Liver (tissue), 3 donors: ENCODE data around the gene XYLB.

Experiments
- ATF3 ChIP-seq: IDR thresholded peaks from 2 replicates; pipeline ENCODE4 v1.6.1; 2016; ENCODE audit warnings: antibody characterized with exemption
- EGR1 ChIP-seq, 2 donors: IDR thresholded peaks; 2 replicates each; pipeline ENCODE4 v1.6.1; 2016 to 2018; ENCODE audit warnings: antibody characterized with exemption in 2 of 2, low read depth in 2 of 2
- GABPA ChIP-seq, 2 donors: IDR thresholded peaks in 1 of 2; conservative IDR thresholded peaks in 1 of 2; 2 replicates each; pipeline ENCODE4 v1.6.1; 2016; ENCODE audit warnings: antibody characterized with exemption in 2 of 2, mild to moderate bottlenecking in 1 of 2, moderate library complexity in 1 of 2
- HNF4G ChIP-seq: IDR thresholded peaks from 2 replicates; pipeline ENCODE4 v1.6.1; 2016; ENCODE audit warnings: antibody characterized with exemption
- JUND ChIP-seq, 2 donors: IDR thresholded peaks; 2 replicates each; pipeline ENCODE4 v1.6.1; 2016; ENCODE audit warnings: antibody characterized with exemption in 2 of 2
- NR2F2 ChIP-seq: IDR thresholded peaks from 2 replicates; pipeline ENCODE4 v1.6.1; 2016; ENCODE audit warnings: antibody characterized with exemption
- RAD21 ChIP-seq, 2 donors: IDR thresholded peaks; 2 replicates each; pipeline ENCODE4 v1.6.1; 2016; ENCODE audit warnings: antibody characterized with exemption in 2 of 2, mild to moderate bottlenecking in 2 of 2
- SP1 ChIP-seq: IDR thresholded peaks from 2 replicates; pipeline ENCODE4 v1.6.1; 2018; ENCODE audit warnings: antibody characterized with exemption, mild to moderate bottlenecking
- TAF1 ChIP-seq: conservative IDR thresholded peaks from 2 replicates; pipeline ENCODE4 v1.6.1; 2016; ENCODE audit warnings: antibody characterized with exemption, mild to moderate bottlenecking
- YY1 ChIP-seq: IDR thresholded peaks from 2 replicates; pipeline ENCODE4 v1.6.1; 2016; ENCODE audit warnings: antibody characterized with exemption, mild to moderate bottlenecking
- TF ChIP-seq, protein P1 (sequence below): fragments of 150-350 bp; IDR thresholded peaks from 2 replicates; pipeline ENCODE4 v1.5.1; 2017; ENCODE audit warnings: improper control_type of control experiment, low read depth, low read length; ENCODE audit not compliant: missing input control
- TF ChIP-seq, protein P2 (sequence below): IDR thresholded peaks from 2 replicates; pipeline ENCODE4 v1.6.1; 2016; ENCODE audit warnings: antibody characterized with exemption
- TF ChIP-seq, protein P3 (sequence below): IDR thresholded peaks from 2 replicates; pipeline ENCODE4 v1.6.1; 2016; ENCODE audit warnings: antibody characterized with exemption, mild to moderate bottlenecking
- TF ChIP-seq, protein P4 (sequence below): IDR thresholded peaks from 2 replicates; pipeline ENCODE4 v1.6.1; 2016; ENCODE audit warnings: antibody characterized with exemption
- donor health status: healthy.
- donor health status: healthy.

DNA sequence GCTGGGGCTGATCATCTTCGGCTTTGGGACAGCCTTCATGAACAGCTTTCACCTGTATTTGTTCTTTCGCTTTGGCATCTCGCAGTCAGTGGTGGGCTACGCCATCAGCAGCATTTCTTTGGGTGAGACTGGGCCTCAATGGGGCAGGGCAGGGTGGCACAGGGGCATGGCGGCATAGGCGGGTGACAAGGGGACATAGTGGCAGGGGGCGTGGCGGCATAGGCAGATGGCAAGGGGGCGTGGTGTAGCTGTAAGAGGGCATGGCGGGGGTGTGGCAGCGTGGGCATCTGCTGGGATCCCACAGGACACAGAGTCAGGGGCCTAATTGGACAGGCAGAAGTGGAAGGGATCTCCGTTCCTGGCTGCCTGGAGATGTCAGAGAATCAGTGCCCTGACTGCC is 39.0 kb upstream of the XYLB start:
- TF ChIP-seq, protein P1, sequence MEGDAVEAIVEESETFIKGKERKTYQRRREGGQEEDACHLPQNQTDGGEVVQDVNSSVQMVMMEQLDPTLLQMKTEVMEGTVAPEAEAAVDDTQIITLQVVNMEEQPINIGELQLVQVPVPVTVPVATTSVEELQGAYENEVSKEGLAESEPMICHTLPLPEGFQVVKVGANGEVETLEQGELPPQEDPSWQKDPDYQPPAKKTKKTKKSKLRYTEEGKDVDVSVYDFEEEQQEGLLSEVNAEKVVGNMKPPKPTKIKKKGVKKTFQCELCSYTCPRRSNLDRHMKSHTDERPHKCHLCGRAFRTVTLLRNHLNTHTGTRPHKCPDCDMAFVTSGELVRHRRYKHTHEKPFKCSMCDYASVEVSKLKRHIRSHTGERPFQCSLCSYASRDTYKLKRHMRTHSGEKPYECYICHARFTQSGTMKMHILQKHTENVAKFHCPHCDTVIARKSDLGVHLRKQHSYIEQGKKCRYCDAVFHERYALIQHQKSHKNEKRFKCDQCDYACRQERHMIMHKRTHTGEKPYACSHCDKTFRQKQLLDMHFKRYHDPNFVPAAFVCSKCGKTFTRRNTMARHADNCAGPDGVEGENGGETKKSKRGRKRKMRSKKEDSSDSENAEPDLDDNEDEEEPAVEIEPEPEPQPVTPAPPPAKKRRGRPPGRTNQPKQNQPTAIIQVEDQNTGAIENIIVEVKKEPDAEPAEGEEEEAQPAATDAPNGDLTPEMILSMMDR: no peak
- TF ChIP-seq ATF3 (no peak), SP1 (no peak), EGR1 (IDR thresholded peaks at IDR 0.05; ENCODE audit: low read depth in 2 of 2) (no peak), RAD21 (IDR thresholded peaks at IDR 0.05) (no peak), GABPA (IDR thresholded peaks at IDR 0.05 in 1 of 2, conservative IDR thresholded peaks at IDR 0.05 in 1 of 2) (no peak), YY1 (no peak), NR2F2 (no peak), TAF1 (no peak), HNF4G (no peak), JUND (IDR thresholded peaks at IDR 0.05) (no peak)
- TF ChIP-seq, protein P2, sequence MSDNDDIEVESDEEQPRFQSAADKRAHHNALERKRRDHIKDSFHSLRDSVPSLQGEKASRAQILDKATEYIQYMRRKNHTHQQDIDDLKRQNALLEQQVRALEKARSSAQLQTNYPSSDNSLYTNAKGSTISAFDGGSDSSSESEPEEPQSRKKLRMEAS: no peak
- TF ChIP-seq, protein P3, sequence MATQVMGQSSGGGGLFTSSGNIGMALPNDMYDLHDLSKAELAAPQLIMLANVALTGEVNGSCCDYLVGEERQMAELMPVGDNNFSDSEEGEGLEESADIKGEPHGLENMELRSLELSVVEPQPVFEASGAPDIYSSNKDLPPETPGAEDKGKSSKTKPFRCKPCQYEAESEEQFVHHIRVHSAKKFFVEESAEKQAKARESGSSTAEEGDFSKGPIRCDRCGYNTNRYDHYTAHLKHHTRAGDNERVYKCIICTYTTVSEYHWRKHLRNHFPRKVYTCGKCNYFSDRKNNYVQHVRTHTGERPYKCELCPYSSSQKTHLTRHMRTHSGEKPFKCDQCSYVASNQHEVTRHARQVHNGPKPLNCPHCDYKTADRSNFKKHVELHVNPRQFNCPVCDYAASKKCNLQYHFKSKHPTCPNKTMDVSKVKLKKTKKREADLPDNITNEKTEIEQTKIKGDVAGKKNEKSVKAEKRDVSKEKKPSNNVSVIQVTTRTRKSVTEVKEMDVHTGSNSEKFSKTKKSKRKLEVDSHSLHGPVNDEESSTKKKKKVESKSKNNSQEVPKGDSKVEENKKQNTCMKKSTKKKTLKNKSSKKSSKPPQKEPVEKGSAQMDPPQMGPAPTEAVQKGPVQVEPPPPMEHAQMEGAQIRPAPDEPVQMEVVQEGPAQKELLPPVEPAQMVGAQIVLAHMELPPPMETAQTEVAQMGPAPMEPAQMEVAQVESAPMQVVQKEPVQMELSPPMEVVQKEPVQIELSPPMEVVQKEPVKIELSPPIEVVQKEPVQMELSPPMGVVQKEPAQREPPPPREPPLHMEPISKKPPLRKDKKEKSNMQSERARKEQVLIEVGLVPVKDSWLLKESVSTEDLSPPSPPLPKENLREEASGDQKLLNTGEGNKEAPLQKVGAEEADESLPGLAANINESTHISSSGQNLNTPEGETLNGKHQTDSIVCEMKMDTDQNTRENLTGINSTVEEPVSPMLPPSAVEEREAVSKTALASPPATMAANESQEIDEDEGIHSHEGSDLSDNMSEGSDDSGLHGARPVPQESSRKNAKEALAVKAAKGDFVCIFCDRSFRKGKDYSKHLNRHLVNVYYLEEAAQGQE: no peak
- TF ChIP-seq, protein P4, sequence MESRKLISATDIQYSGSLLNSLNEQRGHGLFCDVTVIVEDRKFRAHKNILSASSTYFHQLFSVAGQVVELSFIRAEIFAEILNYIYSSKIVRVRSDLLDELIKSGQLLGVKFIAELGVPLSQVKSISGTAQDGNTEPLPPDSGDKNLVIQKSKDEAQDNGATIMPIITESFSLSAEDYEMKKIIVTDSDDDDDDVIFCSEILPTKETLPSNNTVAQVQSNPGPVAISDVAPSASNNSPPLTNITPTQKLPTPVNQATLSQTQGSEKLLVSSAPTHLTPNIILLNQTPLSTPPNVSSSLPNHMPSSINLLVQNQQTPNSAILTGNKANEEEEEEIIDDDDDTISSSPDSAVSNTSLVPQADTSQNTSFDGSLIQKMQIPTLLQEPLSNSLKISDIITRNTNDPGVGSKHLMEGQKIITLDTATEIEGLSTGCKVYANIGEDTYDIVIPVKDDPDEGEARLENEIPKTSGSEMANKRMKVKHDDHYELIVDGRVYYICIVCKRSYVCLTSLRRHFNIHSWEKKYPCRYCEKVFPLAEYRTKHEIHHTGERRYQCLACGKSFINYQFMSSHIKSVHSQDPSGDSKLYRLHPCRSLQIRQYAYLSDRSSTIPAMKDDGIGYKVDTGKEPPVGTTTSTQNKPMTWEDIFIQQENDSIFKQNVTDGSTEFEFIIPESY: no peak
